Activated naive CD8-positive, alpha-beta T cell treated with anti-CD3 and anti-CD28 coated beads for 36 hours (primary cell): ENCODE data around the gene PASD1. TPM values are rescaled to one million over a fixed set of nuclear protein-coding genes. Genes with fewer than 3 reads are reported as not detected.
"Not testable (repeated sequence)": the region's sequence is repeated elsewhere in the genome, so short reads cannot be mapped to it uniquely, and the experiment has no call there.

Experiments
- DNase-seq: peaks from one replicate; pipeline ENCODE4 v3.0.0; 2021
- H3K27ac Mint-ChIP-seq: one replicate; pipeline ENCODE4 v1.8.0; 2022; ENCODE audit warnings: mild to moderate bottlenecking, moderate library complexity, mixed read lengths
- H3K27me3 Mint-ChIP-seq: one replicate; pipeline ENCODE4 v1.8.0; 2022; ENCODE audit warnings: mild to moderate bottlenecking, mixed read lengths
- H3K36me3 Mint-ChIP-seq: one replicate; pipeline ENCODE4 v1.8.0; 2021; ENCODE audit warnings: mild to moderate bottlenecking, mixed read lengths
- H3K4me1 Mint-ChIP-seq: one replicate; pipeline ENCODE4 v1.8.0; 2021; ENCODE audit warnings: mixed read lengths
- H3K4me3 Mint-ChIP-seq: one replicate; pipeline ENCODE4 v1.8.0; 2022; ENCODE audit warnings: mild to moderate bottlenecking, moderate library complexity, mixed read lengths
- H3K9me3 Mint-ChIP-seq: one replicate; pipeline ENCODE4 v1.8.0; 2022; ENCODE audit warnings: mixed read lengths
- total RNA-seq, 2 experiments: library from RNA; stranded (reverse); gene quantifications; one replicate each; pipeline ENCODE4 v1.2.3, GENCODE V29; 2021

PASD1 gene, protein sequence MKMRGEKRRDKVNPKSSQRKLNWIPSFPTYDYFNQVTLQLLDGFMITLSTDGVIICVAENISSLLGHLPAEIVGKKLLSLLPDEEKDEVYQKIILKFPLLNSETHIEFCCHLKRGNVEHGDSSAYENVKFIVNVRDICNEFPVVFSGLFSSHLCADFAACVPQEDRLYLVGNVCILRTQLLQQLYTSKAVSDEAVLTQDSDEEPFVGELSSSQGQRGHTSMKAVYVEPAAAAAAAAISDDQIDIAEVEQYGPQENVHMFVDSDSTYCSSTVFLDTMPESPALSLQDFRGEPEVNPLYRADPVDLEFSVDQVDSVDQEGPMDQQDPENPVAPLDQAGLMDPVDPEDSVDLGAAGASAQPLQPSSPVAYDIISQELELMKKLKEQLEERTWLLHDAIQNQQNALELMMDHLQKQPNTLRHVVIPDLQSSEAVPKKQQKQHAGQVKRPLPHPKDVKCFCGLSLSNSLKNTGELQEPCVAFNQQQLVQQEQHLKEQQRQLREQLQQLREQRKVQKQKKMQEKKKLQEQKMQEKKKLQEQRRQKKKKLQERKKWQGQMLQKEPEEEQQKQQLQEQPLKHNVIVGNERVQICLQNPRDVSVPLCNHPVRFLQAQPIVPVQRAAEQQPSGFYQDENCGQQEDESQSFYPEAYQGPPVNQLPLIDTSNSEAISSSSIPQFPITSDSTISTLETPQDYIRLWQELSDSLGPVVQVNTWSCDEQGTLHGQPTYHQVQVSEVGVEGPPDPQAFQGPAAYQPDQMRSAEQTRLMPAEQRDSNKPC
- not detected for total RNA-seq

- H3K27me3 Mint-ChIP-seq = peaks cover under 1% of the 10 kb centered on the region
- no peak within 1 kb of the TSS for H3K4me3 Mint-ChIP-seq
- no peaks in the 10 kb centered on the region for H3K9me3 Mint-ChIP-seq
- H3K36me3 Mint-ChIP-seq = no peaks in the 10 kb centered on the region
- DNase-seq = no peak
- H3K4me1 Mint-ChIP-seq = no peaks in the 10 kb centered on the region
- no peak within 1 kb of the TSS for H3K27ac Mint-ChIP-seq
These were observed at the start of gene PASD1 for GRCh38 chrX:151563449-151563848. TSS of gene PASD1 (plus strand) at chrX:151563675. CDS start at chrX:151601554, 37,879 bp downstream.

DNA sequence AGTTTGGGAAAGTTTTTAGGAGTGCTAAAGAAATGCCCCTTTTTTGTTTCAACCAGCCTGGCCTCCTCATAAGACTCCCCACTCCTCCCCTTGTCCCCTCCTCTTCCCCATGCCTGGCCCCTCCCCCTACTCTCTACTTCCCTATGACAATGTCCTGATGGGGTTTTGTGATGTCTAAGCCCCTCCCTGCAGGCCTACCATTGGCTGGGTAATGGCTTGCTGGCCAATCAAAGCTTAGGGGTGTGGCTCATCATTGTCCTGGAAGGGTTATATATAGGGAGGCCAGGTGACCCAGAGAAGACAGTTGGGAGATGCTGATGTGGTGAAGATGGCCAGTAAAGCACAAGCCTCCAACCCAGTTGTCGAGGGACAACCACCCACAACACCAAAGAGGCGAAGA is 48.2 kb upstream of the PASD1 start:
- no peaks in the 10 kb centered on the region for H3K9me3 Mint-ChIP-seq
- DNase-seq = no peak
- H3K4me1 Mint-ChIP-seq = no peaks in the 10 kb centered on the region
- H3K36me3 Mint-ChIP-seq = no peaks in the 10 kb centered on the region
- H3K4me3 Mint-ChIP-seq = no peak overlapping the region
- H3K27me3 Mint-ChIP-seq = peaks cover 4% of the 10 kb centered on the region
- H3K27ac Mint-ChIP-seq = no peak overlapping the region

DNA sequence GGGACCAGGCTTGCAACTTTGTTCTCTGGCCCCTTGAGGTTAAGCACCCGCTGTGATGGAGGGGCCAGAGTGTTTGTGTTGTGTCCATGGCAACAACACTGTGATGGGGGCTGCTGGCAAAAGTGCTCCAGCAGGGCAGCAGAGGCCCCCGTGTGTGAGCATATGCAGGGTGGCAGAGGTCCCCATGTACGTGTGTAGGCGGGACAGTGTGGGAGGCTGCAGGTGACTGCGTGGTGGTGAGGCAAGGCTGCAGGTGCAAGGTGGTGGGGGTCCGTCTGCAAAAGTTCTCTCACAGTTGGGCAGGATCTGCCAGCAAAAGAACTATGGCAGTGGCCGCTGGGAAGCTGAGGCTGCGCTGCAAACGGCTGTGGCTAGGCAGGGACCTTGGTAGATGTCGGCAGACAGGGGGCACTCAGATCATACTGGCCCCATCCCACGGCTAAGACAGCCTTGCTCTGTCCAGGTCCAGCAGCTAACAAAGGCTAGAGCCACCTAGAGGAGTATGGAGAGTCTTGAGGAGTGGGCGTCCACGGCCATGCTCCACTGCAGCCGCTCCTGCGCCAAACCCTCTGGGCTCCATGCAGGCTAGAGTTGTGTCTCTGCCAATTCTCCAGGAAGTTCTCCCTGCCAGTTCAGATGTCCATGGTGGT is 46.8 kb upstream of the PASD1 start:
- no peaks in the 10 kb centered on the region for H3K4me1 Mint-ChIP-seq

GRCh38 chrX:151517421-151517820 is 46.1 kb upstream of the PASD1 start:
- Mint-ChIP-seq H3K27ac (no peak overlapping the region), H3K27me3 (peaks cover 4% of the 10 kb centered on the region), H3K9me3 (no peaks in the 10 kb centered on the region), H3K4me3 (no peak overlapping the region), H3K36me3 (no peaks in the 10 kb centered on the region), H3K4me1 (no peaks in the 10 kb centered on the region)
- no peak for DNase-seq

More for the DNA sequence above, 46.8 kb upstream of the PASD1 start:
- peaks cover 4% of the 10 kb centered on the region for H3K27me3 Mint-ChIP-seq
- H3K36me3 Mint-ChIP-seq = no peaks in the 10 kb centered on the region
- H3K27ac Mint-ChIP-seq = no peak overlapping the region
- H3K4me3 Mint-ChIP-seq = no peak overlapping the region
- no peaks in the 10 kb centered on the region for H3K9me3 Mint-ChIP-seq
- no peak for DNase-seq

DNA sequence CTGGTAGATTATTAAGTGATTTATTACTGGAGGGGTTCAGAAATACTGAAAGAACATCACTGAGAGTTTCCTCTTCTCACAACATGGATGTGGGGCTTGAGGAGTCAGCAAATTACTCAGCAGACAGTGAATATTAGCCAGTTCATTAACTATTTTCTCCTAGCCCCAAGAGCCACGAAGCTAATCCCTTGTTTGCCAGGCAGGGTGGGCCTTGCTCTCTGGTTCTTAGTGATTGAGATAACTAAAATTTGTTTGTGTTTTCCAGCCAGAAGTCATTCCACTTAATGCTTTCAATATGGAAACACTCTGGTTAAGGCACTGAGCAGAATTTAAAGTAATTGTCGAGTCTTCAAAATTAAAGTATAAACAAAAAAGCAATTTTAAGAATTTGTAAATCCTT is 40.1 kb upstream of the PASD1 start:
- DNase-seq = no peak
- Mint-ChIP-seq H3K9me3 (no peaks in the 10 kb centered on the region), H3K27ac (no peak overlapping the region), H3K4me3 (no peak overlapping the region), H3K27me3 (no peaks in the 10 kb centered on the region), H3K4me1 (no peaks in the 10 kb centered on the region), H3K36me3 (no peaks in the 10 kb centered on the region)

- Mint-ChIP-seq H3K27ac (no peak overlapping the region), H3K4me1 (no peaks in the 10 kb centered on the region), H3K4me3 (no peak overlapping the region), H3K36me3 (no peaks in the 10 kb centered on the region), H3K27me3 (no peaks in the 10 kb centered on the region), H3K9me3 (no peaks in the 10 kb centered on the region)
- DNase-seq = no peak
These were observed 26.9 kb upstream of the PASD1 start for GRCh38 chrX:151536571-151536970.

DNA sequence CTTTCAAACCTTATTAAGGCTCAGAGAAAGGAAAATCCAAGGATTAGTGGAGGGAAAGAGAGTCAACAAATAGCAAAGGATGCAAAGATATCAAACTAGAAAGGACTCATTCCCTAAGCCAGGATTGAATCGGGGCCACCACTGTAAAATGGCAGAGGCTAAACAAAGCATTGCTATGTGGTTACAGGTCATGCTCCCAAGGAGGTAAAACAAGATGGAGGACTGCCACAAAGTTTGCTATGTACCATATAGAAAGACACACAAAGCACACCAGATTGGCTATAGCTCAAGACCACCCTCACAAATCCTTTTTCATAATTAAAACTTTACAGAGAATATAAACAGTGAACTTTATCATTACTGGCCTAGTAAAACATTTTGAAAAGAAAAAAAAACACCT is 25.9 kb upstream of the PASD1 start:
- no peaks in the 10 kb centered on the region for H3K4me1 Mint-ChIP-seq
- H3K27me3 Mint-ChIP-seq = no peaks in the 10 kb centered on the region
- H3K36me3 Mint-ChIP-seq = no peaks in the 10 kb centered on the region
- no peaks in the 10 kb centered on the region for H3K9me3 Mint-ChIP-seq
- no peak overlapping the region for H3K4me3 Mint-ChIP-seq
- H3K27ac Mint-ChIP-seq = no peak overlapping the region
- DNase-seq = no peak

DNA sequence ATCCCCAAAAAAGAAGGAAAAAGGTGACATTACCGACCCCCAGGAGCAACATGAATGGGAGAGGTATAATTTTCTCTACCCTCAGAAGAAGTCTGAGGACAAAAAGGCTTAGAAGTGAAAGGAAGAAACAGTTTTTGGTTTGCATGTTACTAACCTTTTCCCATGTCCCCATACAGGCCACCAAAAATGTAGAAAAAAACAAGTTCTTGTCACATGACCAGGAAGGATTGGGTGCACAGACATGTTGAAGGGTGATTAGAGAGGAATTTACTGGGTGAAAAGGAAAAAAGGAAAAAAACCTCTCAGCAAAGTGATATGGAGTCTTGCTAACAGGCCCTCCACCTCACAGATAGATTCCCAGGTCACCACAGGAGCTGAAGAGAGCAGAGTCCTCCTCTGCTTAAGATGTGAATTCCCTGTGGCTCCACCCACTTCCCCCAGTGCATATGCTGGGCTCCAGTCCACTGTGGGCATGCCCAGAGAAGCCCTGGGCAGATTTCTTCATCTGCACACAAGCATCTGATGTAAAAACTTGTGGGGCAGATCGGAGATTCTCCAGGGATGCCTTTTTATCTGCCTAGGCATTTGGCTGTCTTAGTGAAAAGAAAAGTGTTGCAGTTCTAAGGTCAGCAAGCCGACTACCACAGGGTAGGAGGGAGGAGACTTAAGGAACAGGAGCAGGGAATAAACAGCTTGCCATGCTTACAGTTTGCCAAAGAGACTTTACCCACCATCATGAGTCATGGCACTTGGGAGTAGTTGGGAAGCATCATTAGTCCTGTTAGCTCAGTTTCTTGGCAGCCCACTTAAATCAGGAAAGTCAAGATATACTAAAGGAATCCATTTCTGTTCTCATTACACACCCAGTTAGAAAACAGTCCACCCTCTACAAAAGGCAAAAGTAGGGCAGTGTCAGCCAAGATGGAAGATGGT is 25.0 kb upstream of the PASD1 start:
- no peak overlapping the region for H3K27ac Mint-ChIP-seq
- H3K9me3 Mint-ChIP-seq = no peaks in the 10 kb centered on the region
- no peaks in the 10 kb centered on the region for H3K36me3 Mint-ChIP-seq
- DNase-seq = no peak
- H3K4me1 Mint-ChIP-seq = no peaks in the 10 kb centered on the region
- no peaks in the 10 kb centered on the region for H3K27me3 Mint-ChIP-seq
- no peak overlapping the region for H3K4me3 Mint-ChIP-seq

DNA sequence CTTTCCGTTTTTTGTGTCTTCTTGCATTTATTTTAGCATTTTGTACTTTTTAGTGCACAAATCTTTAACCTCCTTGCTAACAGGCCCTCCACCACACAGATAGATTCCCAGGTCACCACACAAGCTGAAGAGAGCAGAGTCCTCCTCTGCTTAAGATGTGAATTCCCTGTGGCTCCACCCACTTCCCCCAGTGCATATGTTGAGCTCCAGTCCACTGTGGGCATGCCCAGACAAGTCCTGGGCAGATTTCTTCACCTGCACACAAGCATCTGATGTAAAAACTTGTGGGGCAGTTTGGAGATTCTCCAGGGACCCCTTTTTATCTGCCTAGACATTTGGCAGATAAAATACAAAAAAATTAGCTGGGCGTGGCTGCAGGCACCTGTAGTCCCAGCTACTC is 19.8 kb upstream of the PASD1 start:
- Mint-ChIP-seq H3K9me3 (no peaks in the 10 kb centered on the region), H3K4me1 (no peaks in the 10 kb centered on the region), H3K27ac (no peak overlapping the region), H3K27me3 (peaks cover 4% of the 10 kb centered on the region), H3K4me3 (no peak overlapping the region), H3K36me3 (no peaks in the 10 kb centered on the region)
- DNase-seq = no peak

DNA sequence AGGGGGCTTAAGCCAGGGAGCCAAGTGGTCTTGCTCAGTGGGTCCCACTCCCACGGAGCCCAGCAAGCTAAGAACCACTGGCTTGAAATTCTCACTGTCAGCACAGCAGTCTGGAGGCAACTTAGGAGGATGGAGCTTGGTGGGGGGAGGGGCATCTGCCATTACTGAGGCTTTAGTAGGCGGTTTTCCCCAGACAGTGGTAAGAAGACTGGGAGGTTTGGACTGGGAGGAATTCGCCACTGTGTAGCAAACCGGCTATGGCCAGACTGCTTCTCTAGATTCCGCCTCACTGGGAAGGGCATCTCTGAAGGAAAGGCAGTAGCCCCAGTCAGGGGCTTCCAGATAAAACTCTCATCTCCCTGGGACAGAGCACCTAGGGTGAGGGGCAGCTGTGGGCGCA is 17.2 kb upstream of the PASD1 start:
- H3K4me1 Mint-ChIP-seq, H3K36me3 Mint-ChIP-seq: not testable (repeated sequence)

DNA sequence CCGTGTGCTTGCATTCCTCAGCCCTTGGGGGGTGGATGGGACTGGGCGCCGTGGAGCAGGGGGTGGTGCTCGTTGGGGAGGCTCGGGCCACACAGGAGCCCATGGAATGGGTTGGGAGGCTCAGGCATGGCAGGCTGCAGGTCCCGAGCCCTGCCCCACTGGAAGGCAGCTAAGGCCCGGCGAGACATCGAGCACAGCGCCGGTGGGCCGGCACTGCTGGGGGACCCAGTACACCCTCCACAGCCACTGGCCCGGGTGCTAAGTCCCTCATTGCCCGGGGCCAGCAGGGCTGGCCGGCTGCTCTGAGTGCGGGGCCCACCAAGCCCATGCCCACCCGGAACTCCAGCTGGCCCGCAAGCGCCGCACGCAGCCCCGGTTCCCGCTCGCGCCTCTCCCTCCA is 12.3 kb upstream of the PASD1 start:
- H3K27me3 Mint-ChIP-seq, H3K27ac Mint-ChIP-seq, H3K4me3 Mint-ChIP-seq, H3K4me1 Mint-ChIP-seq, H3K9me3 Mint-ChIP-seq, DNase-seq, H3K36me3 Mint-ChIP-seq: not testable (repeated sequence)

More for the DNA sequence above, 17.2 kb upstream of the PASD1 start:
- not testable (repeated sequence) for H3K27me3 Mint-ChIP-seq, H3K9me3 Mint-ChIP-seq, H3K27ac Mint-ChIP-seq, H3K4me3 Mint-ChIP-seq, DNase-seq

DNA sequence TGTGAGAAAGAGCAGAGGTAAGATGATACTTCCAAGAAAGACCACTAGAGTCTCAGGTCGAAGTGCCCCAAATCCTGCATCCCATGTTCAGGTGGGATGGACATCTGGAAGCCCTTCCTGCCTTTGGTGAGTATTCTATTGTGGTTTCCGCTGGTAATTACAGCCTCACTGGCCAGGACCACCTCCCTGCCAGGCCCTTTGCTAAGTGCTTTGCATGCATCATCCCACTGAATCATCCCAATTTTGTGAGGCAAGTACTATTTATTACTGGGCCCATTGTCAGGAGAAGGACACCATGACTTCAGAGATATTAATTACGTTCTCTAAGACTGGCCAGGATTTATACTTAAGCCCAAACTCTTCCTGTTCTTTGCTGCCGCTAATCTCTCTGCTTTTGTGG is 10.7 kb upstream of the PASD1 start:
- no peaks in the 10 kb centered on the region for H3K4me1 Mint-ChIP-seq
- DNase-seq = no peak
- no peak overlapping the region for H3K27ac Mint-ChIP-seq
- H3K4me3 Mint-ChIP-seq = no peak overlapping the region
- H3K9me3 Mint-ChIP-seq = no peaks in the 10 kb centered on the region
- H3K27me3 Mint-ChIP-seq = no peaks in the 10 kb centered on the region
- H3K36me3 Mint-ChIP-seq = no peaks in the 10 kb centered on the region

DNA sequence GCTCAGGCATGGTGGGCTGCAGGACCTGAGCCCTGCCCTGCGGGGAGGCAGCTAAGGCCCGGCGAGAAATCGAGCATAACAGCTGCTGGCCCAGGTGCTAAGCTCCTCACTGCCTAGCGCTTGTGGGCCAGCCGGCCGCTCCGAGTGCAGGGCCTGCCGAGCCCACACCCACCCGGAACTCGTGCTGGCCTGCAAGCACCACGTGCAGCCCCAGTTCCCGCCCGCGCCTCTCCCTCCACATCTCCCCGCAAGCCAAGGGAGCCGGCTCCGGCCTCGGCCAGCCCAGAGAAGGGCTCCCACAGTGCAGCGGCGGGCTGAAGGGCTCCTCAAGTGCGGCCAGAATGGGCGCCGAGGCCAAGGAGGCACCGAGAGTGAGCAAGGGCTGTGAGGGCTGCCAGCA is 8.2 kb upstream of the PASD1 start:
- H3K4me3 Mint-ChIP-seq, H3K27ac Mint-ChIP-seq, DNase-seq, H3K36me3 Mint-ChIP-seq, H3K9me3 Mint-ChIP-seq, H3K27me3 Mint-ChIP-seq, H3K4me1 Mint-ChIP-seq: not testable (repeated sequence)

- not testable (repeated sequence) for H3K27me3 Mint-ChIP-seq, H3K9me3 Mint-ChIP-seq, DNase-seq, H3K36me3 Mint-ChIP-seq, H3K4me3 Mint-ChIP-seq, H3K4me1 Mint-ChIP-seq, H3K27ac Mint-ChIP-seq
These were observed 990 bp upstream of the PASD1 start for GRCh38 chrX:151562485-151562884.

DNA sequence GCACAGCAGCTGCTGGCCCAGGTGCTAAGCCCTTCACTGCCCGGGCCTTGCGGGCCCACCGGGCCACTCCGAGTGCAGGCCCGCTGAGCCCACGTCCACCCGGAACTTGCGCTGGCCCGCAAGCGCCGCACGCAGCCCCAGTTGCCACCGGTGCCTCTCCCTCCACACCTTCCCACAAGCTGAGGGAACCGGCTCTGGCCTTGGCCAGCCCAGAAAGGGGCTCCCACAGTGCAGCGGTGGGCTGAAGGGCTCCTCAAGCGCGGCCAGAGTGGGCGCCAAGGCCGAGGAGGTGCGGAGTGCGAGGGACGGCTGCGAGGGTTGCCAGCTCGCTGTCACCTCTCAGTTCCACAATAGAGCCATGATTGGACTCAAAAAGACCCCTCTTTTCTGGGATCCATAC is 472 bp upstream of the PASD1 start:
- not testable (repeated sequence) for H3K27ac Mint-ChIP-seq, DNase-seq, H3K36me3 Mint-ChIP-seq, H3K4me3 Mint-ChIP-seq, H3K27me3 Mint-ChIP-seq, H3K9me3 Mint-ChIP-seq, H3K4me1 Mint-ChIP-seq
